Measurements from ENCODE around the gene EML1. TPM values are rescaled to one million over a fixed set of nuclear protein-coding genes. Genes with fewer than 3 reads are reported as not detected.
"Not testable (repeated sequence)": the region's sequence is repeated elsewhere in the genome, so short reads cannot be mapped to it uniquely, and the experiment has no call there.

The EML1 gene
- total RNA-seq, 2 experiments from 2014 or later = 1.3 TPM

GRCh38 chr14:99941211-99941610 lies 148.0 kb downstream of the EML1 start:
- ChIA-PET CTCF (no interaction called here), POLR2A (no interaction called here)

DNA sequence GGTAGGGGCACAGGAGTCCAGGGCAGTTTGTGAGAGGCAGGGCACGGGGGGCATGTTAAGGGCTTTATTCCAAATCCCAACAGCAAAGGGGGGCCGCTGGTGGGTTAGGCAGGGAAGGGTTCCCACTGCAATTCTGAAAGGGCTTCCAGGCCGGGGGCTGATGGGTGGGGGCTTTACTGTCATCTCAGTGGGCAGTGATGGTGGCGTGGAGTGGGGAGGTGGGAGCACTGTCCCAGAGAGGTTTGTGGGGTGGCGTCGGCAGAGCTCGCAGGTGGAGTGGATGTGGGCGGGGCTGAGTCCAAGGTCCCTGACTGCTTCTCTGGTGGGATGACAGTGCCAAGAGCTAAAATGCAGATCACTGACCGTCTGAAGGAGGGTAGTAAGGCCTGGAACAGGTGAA lies 150.4 kb downstream of the EML1 start:
- POLR2A ChIA-PET = no interaction called here
- CTCF ChIA-PET = no interaction called here

DNA sequence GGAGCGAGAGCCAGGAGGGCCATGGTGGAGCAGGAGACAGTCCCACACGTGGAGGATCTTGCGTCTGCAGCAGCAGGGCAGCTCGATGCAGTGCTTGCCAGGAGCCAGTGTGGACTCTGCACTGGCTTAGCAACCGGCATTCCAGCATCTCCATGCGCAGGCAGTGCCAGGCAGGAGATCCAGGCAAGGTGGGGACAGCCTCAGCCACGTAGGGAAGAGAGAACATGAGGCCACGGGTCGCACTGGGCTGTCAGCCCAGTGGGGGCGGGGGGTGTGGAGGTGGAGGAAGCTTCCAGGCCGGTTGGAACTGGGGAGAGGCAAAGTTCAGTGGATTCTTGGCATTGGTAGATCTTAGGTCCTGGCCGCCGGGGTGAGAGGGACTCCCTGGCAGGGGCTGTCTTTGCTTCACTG lies 151.0 kb downstream of the EML1 start:
- CTCF ChIA-PET = no interaction called here
- POLR2A ChIA-PET = no interaction called here

DNA sequence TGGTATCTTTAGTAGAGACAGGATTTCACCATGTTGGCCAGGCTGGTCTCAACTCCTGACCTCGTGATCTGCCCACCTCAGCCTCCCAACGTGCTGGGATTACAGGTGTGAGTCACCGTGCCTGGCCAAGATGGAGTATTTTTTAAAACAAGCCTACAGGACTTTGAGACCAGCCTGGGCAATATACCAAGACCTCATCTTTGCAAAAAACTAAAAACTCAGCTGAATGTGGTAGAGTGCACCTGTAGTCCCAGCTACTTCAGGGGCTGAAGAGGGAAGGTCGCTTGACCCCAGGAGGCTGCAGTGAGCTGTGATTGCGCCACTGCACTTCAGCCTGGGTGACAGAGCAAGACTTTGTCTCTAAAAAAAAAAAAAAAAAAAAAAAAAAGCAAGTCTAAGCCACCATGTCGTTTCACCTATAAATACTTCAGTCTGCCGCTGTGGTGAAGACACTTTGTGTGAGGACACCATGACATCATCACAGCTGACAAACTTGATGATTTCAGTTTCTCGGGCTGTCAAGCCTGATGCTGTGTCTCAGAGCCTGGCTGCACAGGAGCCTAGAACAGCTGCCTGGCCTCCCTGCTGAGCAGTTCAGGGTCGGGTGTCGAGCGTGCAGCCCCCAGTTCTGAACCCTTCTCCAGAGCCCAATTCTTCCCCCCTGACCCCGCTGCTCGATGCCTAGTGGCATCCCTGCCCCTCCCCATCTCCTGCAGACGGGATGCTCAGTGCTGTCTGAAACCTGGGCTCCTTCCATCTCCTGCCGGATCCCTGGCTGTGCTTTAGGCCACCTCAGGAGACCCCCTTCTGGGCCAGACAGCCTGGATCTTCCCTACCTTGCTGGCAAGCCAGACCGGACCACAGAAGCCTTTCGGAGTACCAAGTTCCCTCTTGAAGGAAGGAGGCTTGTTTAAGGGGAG lies 152.8 kb downstream of the EML1 start:
- ChIA-PET CTCF (interaction anchor here (0.6 to 2.5 kb wide), 10 partner anchors 9 to 256 kb away, joined by 3 to 13 read pairs (median 3); no protein-coding TSS in a partner anchor), POLR2A (no interaction called here)

GRCh38 chr14:99946652-99947489 lies 153.7 kb downstream of the EML1 start:
- CTCF ChIA-PET = interaction anchor here (0.6 to 2.5 kb wide), 16 partner anchors 10 to 425 kb away, joined by 3 to 13 read pairs (median 3); no protein-coding TSS in a partner anchor
- POLR2A ChIA-PET = interaction anchor here (1.5 kb wide), 1 partner anchor 24 kb away, joined by 3 read pairs; no protein-coding TSS in a partner anchor

- POLR2A ChIA-PET = interaction anchor here (1.5 kb wide), 1 partner anchor 23 kb away, joined by 3 read pairs; no protein-coding TSS in a partner anchor
- CTCF ChIA-PET = interaction anchor here (0.7 to 2.5 kb wide), 9 partner anchors 11 to 426 kb away, joined by 3 to 13 read pairs (median 3); no protein-coding TSS in a partner anchor
Observed at GRCh38 chr14:99947695-99948094, 154.5 kb downstream of the EML1 start.

- CTCF ChIA-PET, POLR2A ChIA-PET: not testable (repeated sequence)
Observed at GRCh38 chr14:99949011-99949732, 156.0 kb downstream of the EML1 start.

- POLR2A ChIA-PET = no interaction called here
- CTCF ChIA-PET = no interaction called here
Observed at GRCh38 chr14:99950181-99950580, 157.0 kb downstream of the EML1 start.

- CTCF ChIA-PET = interaction anchor here (1.0 kb wide), 1 partner anchor 221 kb away, joined by 3 read pairs; no protein-coding TSS in a partner anchor
- POLR2A ChIA-PET = no interaction called here
Observed at GRCh38 chr14:99951085-99951484, 157.9 kb downstream of the EML1 start.

- ChIA-PET CTCF (no interaction called here), POLR2A (no interaction called here)
Observed at GRCh38 chr14:99952039-99952438, 158.8 kb downstream of the EML1 start.

- ChIA-PET POLR2A (no interaction called here), CTCF (no interaction called here)
Observed at GRCh38 chr14:99952453-99952852, 159.2 kb downstream of the EML1 start.

DNA sequence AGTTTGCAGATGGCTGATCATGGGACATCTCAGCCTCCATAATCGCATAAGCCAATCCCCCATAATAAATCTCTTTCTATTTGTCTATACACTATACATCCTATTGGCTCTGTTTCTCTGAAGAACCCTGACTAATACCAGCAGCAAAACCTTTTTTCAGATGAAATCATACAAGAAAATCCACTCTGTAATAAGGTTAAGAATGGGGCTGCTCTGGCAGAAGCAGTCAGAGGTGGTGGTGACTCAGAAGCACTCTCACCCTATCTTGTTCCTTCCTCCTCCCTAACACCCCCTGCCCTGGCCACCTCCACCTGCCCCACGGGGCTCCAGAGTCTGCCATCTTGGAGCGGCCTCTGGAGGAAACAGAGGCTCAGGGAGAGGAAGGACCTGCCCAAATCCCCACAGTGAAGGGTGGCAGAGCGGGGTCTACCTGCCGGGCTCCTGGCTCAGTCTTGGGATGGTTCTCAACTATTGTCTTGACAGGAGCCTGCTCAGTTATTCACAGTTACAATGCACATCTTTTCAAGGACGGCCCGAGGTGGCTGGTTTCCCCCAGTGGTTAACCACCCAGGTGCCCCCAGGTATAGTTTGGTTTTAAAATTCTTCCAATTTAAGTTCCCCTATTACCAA lies 162.7 kb downstream of the EML1 start:
- POLR2A ChIA-PET = no interaction called here
- CTCF ChIA-PET = no interaction called here

- ChIA-PET CTCF (interaction anchor here (0.8 kb wide), 1 partner anchor 12 kb away, joined by 3 read pairs; no protein-coding TSS in a partner anchor), POLR2A (no interaction called here)
Observed at GRCh38 chr14:99958380-99958779, 165.2 kb downstream of the EML1 start.

GRCh38 chr14:99961826-99962518 lies 168.8 kb downstream of the EML1 start:
- POLR2A ChIA-PET = no interaction called here
- CTCF ChIA-PET = no interaction called here

- POLR2A ChIA-PET = no interaction called here
- CTCF ChIA-PET = interaction anchor here (1.2 kb wide), 1 partner anchor 228 kb away, joined by 4 read pairs; no protein-coding TSS in a partner anchor
Observed at GRCh38 chr14:99964979-99965378, 171.8 kb downstream of the EML1 start.

DNA sequence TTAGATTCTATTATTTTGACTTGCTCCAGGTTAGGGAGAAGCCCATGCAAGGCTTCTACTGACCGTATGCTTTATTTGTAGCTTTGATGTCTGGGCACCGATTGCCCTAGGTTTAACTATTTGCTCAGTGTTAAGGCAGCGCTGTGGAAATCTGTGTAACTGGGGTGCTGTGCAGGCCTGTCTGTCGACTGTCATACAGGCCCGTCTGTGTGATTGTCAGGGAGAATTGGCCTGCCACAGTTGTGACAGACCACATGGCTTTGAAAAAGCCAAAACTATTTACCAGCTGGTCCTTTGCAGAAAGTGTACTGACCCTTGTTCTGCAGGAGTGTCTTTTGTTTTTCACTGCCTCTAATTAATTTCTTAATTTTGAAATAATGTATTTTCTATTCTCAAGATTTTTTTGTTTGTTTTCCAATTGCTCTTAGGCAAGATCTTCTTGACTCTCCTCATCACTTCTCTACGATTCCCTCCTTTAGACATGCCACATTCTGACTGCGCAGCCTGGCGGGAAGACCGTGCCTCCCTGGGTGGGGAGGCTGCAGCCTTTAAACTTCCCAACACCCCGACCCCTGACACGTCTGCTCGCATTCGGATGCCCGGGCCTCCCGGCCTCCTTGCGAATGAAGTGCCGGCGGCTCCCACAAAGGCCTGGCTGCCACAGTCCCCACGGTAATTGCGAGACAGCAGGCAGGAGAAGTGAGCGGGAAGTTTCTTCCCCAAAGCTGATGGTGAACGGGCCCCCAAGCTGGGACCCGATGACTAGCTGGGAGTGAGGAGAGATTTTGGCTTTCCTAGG lies 173.0 kb downstream of the EML1 start:
- POLR2A ChIA-PET = no interaction called here

GRCh38 chr14:99966912-99967311 lies 173.7 kb downstream of the EML1 start:
- ChIA-PET CTCF (no interaction called here), POLR2A (no interaction called here)

More for the DNA sequence above, 173.0 kb downstream of the EML1 start:
- CTCF ChIA-PET = interaction anchor here (0.5 to 1.2 kb wide), 2 partner anchors 27 to 226 kb away, joined by 4 to 6 read pairs; no protein-coding TSS in a partner anchor
